Neural progenitor cell (in vitro differentiated cells): ENCODE data around the gene CDKL5. TPM values are rescaled to one million over a fixed set of nuclear protein-coding genes. Genes with fewer than 3 reads are reported as not detected.

Experiments used
- DNase-seq: peaks from one replicate; pipeline ENCODE4 v3.0.0-alpha.2; 2016; ENCODE audit warnings: low spot score
- H2AFZ ChIP-seq: fragments of 200-600 bp; sonication (generic); replicated peaks from 2 replicates; pipeline ENCODE4 v1.6.1; 2016; ENCODE audit warnings: antibody characterized with exemption
- H3F3A ChIP-seq: fragments of 200-600 bp; sonication (generic); 2 replicates; pipeline ENCODE4 v1.6.1; 2016; ENCODE audit warnings: antibody characterized with exemption, low read depth
- H3K27ac ChIP-seq: fragments of 200-600 bp; sonication (generic); 2 replicates; pipeline ENCODE4 v1.5.1; 2016; ENCODE audit warnings: mild to moderate bottlenecking
- H3K27me3 ChIP-seq: fragments of 200-600 bp; sonication (generic); 2 replicates; pipeline ENCODE4 v1.6.1; 2016; ENCODE audit warnings: mild to moderate bottlenecking, moderate library complexity
- H3K36me3 ChIP-seq: fragments of 200-600 bp; sonication (generic); 2 replicates; pipeline ENCODE4 v1.5.1; 2016
- H3K4me1 ChIP-seq: fragments of 200-600 bp; sonication (generic); 2 replicates; pipeline ENCODE4 v1.6.1; 2016; ENCODE audit warnings: mixed run types
- H3K4me2 ChIP-seq: fragments of 200-600 bp; sonication (generic); 2 replicates; pipeline ENCODE4 v1.6.1; 2016
- H3K4me3 ChIP-seq: fragments of 200-600 bp; sonication (generic); 2 replicates; pipeline ENCODE4 v1.5.1; 2016
- H3K79me2 ChIP-seq: fragments of 200-600 bp; sonication (generic); 2 replicates; pipeline ENCODE4 v1.6.1; 2016; ENCODE audit warnings: low read depth
- H3K9ac ChIP-seq: fragments of 200-600 bp; sonication (generic); 2 replicates; pipeline ENCODE4 v1.6.1; 2016
- H3K9me3 ChIP-seq: fragments of 200-600 bp; sonication (generic); 2 replicates; pipeline ENCODE4 v1.5.1; 2016; ENCODE audit warnings: low read depth
- H4K20me1 ChIP-seq: fragments of 200-600 bp; sonication (generic); 2 replicates; pipeline ENCODE4 v1.6.1; 2016; ENCODE audit warnings: low read depth
- H3K27ac Mint-ChIP-seq: 3 replicates; pipeline ENCODE4 v1.8.0; 2021; ENCODE audit warnings: mixed read lengths
- H3K27me3 Mint-ChIP-seq: 2 replicates; pipeline ENCODE4 v1.8.0; 2022; ENCODE audit warnings: low read depth, mild to moderate bottlenecking, inconsistent platforms, moderate library complexity, mixed read lengths; ENCODE audit not compliant: insufficient read depth
- H3K36me3 Mint-ChIP-seq: 3 replicates; pipeline ENCODE4 v1.8.0; 2021; ENCODE audit warnings: mixed read lengths
- H3K4me1 Mint-ChIP-seq: 3 replicates; pipeline ENCODE4 v1.8.0; 2021; ENCODE audit warnings: mixed read lengths
- H3K4me3 Mint-ChIP-seq: 3 replicates; pipeline ENCODE4 v1.8.0; 2021; ENCODE audit warnings: mild to moderate bottlenecking, moderate library complexity, mixed read lengths
- H3K9me3 Mint-ChIP-seq: 3 replicates; pipeline ENCODE4 v1.8.0; 2020; ENCODE audit warnings: mixed read lengths
- CTCF ChIP-seq: fragments of 200-600 bp; sonication (generic); IDR thresholded peaks from 2 replicates; pipeline ENCODE4 v1.5.1; 2017; ENCODE audit warnings: antibody characterized with exemption, mild to moderate bottlenecking
- EZH2 ChIP-seq: fragments of 200-600 bp; sonication (generic); IDR thresholded peaks from 2 replicates; pipeline ENCODE4 v1.6.1; 2017; ENCODE audit warnings: antibody characterized with exemption, mild to moderate bottlenecking, moderate library complexity
- EZH2phosphoT487 ChIP-seq: fragments of 200-600 bp; sonication (generic); IDR thresholded peaks from 2 replicates; pipeline ENCODE4 v1.6.1; 2017; ENCODE audit warnings: antibody characterized with exemption
- total RNA-seq: library from RNA; depleted of rRNA; stranded (reverse); fragments of >200 nt; gene quantifications from 2 replicates; pipeline ENCODE4 v1.2.3, GENCODE V29; 2015; ENCODE audit warnings: low replicate concordance

Gene CDKL5
- total RNA-seq, 1 donor from 2014 or later, result 8.6 TPM

GRCh38 chrX:18687856-18688495, 262.6 kb downstream of the CDKL5 start:
- no peak for DNase-seq
- H4K20me1 ChIP-seq, result no peaks in the 10 kb centered on the region
- peaks cover 3% of the 10 kb centered on the region for H3K4me1 ChIP-seq
- no peak overlapping the region for H3K27ac ChIP-seq
- H3K9me3 ChIP-seq, result no peaks in the 10 kb centered on the region
- no peak for TF ChIP-seq CTCF
- H3K4me3 ChIP-seq, result no peak overlapping the region
- no peaks in the 10 kb centered on the region for H3K79me2 ChIP-seq
- H3K9ac ChIP-seq, result no peak overlapping the region
- Mint-ChIP-seq H3K4me3 (no peak overlapping the region), H3K9me3 (peaks cover 8% of the 10 kb centered on the region), H3K27me3 (no peaks in the 10 kb centered on the region), H3K36me3 (no peaks in the 10 kb centered on the region), H3K27ac (no peak overlapping the region), H3K4me1 (no peaks in the 10 kb centered on the region)
- H3K4me2 ChIP-seq, result no peak overlapping the region
- H3K36me3 ChIP-seq, result no peaks in the 10 kb centered on the region
- H2AFZ ChIP-seq, result no peak overlapping the region
- no peaks in the 10 kb centered on the region for H3K27me3 ChIP-seq
- no peaks in the 10 kb centered on the region for H3F3A ChIP-seq

GRCh38 chrX:18691431-18691830, 266.0 kb downstream of the CDKL5 start:
- TF ChIP-seq CTCF, result no peak
- TF ChIP-seq EZH2phosphoT487, result no peak
- TF ChIP-seq EZH2, result no peak
- Mint-ChIP-seq H3K9me3 (peaks cover 14% of the 10 kb centered on the region), H3K4me1 (no peaks in the 10 kb centered on the region), H3K27me3 (no peaks in the 10 kb centered on the region), H3K4me3 (no peak overlapping the region), H3K27ac (no peak overlapping the region), H3K36me3 (no peaks in the 10 kb centered on the region)
- Histone ChIP-seq H3K36me3 (no peaks in the 10 kb centered on the region), H3K79me2 (no peaks in the 10 kb centered on the region), H3K4me1 (peaks cover 3% of the 10 kb centered on the region), H2AFZ (no peak overlapping the region), H4K20me1 (no peaks in the 10 kb centered on the region), H3K27ac (no peak overlapping the region), H3K9ac (no peak overlapping the region), H3K27me3 (no peaks in the 10 kb centered on the region), H3K9me3 (no peaks in the 10 kb centered on the region), H3K4me2 (no peak overlapping the region), H3F3A (no peaks in the 10 kb centered on the region), H3K4me3 (no peak overlapping the region)
- no peak for DNase-seq

- H3K4me3 Mint-ChIP-seq, result no peak overlapping the region
- H3K27ac Mint-ChIP-seq, result no peak overlapping the region
- no peak overlapping the region for H3K9ac ChIP-seq
- H3K36me3 ChIP-seq, result no peaks in the 10 kb centered on the region
- no peak overlapping the region for H2AFZ ChIP-seq
- no peak for DNase-seq
- H3K4me1 Mint-ChIP-seq, result no peaks in the 10 kb centered on the region
- no peaks in the 10 kb centered on the region for H3K27me3 Mint-ChIP-seq
- TF ChIP-seq EZH2phosphoT487, result no peak
- no peak for TF ChIP-seq CTCF
- no peak for TF ChIP-seq EZH2
- no peaks in the 10 kb centered on the region for H4K20me1 ChIP-seq
- H3F3A ChIP-seq, result no peaks in the 10 kb centered on the region
- H3K27ac ChIP-seq, result no peak overlapping the region
- H3K27me3 ChIP-seq, result no peaks in the 10 kb centered on the region
- no peaks in the 10 kb centered on the region for H3K36me3 Mint-ChIP-seq
- no peaks in the 10 kb centered on the region for H3K79me2 ChIP-seq
- no peak overlapping the region for H3K4me3 ChIP-seq
- H3K4me1 ChIP-seq, result peaks cover 3% of the 10 kb centered on the region
- H3K9me3 ChIP-seq, result no peaks in the 10 kb centered on the region
- H3K9me3 Mint-ChIP-seq, result peaks cover 14% of the 10 kb centered on the region
- H3K4me2 ChIP-seq, result no peak overlapping the region
Measured at GRCh38 chrX:18692541-18692940, 267.1 kb downstream of the CDKL5 start.
